Measurements from ENCODE around the gene UGT2A2. TPM values are rescaled to one million over a fixed set of nuclear protein-coding genes. Genes with fewer than 3 reads are reported as not detected.
A peak's percentile ranks its signal among the peaks of the same experiment; 100 is the strongest.
"Not testable (repeated sequence)": the region's sequence is repeated elsewhere in the genome, so short reads cannot be mapped to it uniquely, and the experiment has no call there.

Gene UGT2A2
- not detected in 2 replicates for total RNA-seq

- Mint-ChIP-seq H3K27ac (no peak within 1 kb of the TSS), H3K4me1 (no peaks in the 10 kb centered on the region), H3K4me3 (no peak within 1 kb of the TSS), H3K27me3 (no peaks in the 10 kb centered on the region), H3K36me3 (ENCODE audit: low read depth) (no peaks in the 10 kb centered on the region), H3K9me3 (no peaks in the 10 kb centered on the region)
- intact Hi-C loops (cut with micrococcal nuclease), result no loop called here
- no peak for DNase-seq
Measured at GRCh38 chr4:69639542-69639941, at the start of gene UGT2A2. Gene UGT2A2, minus strand, starts transcription at chr4:69639642. Its CDS starts 2 bp downstream, at chr4:69639640.

GRCh38 chr4:69684804-69685203 is 45.4 kb upstream of the UGT2A2 start:
- no peak for DNase-seq
- Mint-ChIP-seq H3K27me3 (no peaks in the 10 kb centered on the region), H3K9me3 (no peaks in the 10 kb centered on the region), H3K4me3 (no peak overlapping the region), H3K36me3 (ENCODE audit: low read depth) (no peaks in the 10 kb centered on the region), H3K27ac (no peak overlapping the region), H3K4me1 (no peaks in the 10 kb centered on the region)
- intact Hi-C loops (cut with micrococcal nuclease), result no loop called here

GRCh38 chr4:69668680-69669079 is 29.2 kb upstream of the UGT2A2 start:
- intact Hi-C loops (cut with micrococcal nuclease), result no loop called here
- H3K9me3 Mint-ChIP-seq, result no peaks in the 10 kb centered on the region
- no peaks in the 10 kb centered on the region for H3K27me3 Mint-ChIP-seq
- H3K4me3 Mint-ChIP-seq, result no peak overlapping the region
- no peaks in the 10 kb centered on the region for H3K36me3 Mint-ChIP-seq (ENCODE audit: low read depth)
- no peaks in the 10 kb centered on the region for H3K4me1 Mint-ChIP-seq
- no peak overlapping the region for H3K27ac Mint-ChIP-seq
- DNase-seq, result no peak

- DNase-seq; H3K27ac Mint-ChIP-seq; intact Hi-C loops (cut with micrococcal nuclease); H3K36me3 Mint-ChIP-seq (ENCODE audit: low read depth); H3K4me3 Mint-ChIP-seq; H3K27me3 Mint-ChIP-seq; H3K4me1 Mint-ChIP-seq; H3K9me3 Mint-ChIP-seq: not testable (repeated sequence)
Measured at GRCh38 chr4:69664009-69664408, 24.6 kb upstream of the UGT2A2 start.

- H3K36me3 Mint-ChIP-seq (ENCODE audit: low read depth); H3K27ac Mint-ChIP-seq; H3K27me3 Mint-ChIP-seq; intact Hi-C loops (cut with micrococcal nuclease); H3K4me1 Mint-ChIP-seq: not testable (repeated sequence)
- Mint-ChIP-seq H3K9me3 (peaks cover 14% of the 10 kb centered on the region), H3K4me3 (peak overlapping the region; percentile 49)
- DNase-seq, result peak; percentile 78
Measured at GRCh38 chr4:69661130-69661803, 21.8 kb upstream of the UGT2A2 start.

DNA sequence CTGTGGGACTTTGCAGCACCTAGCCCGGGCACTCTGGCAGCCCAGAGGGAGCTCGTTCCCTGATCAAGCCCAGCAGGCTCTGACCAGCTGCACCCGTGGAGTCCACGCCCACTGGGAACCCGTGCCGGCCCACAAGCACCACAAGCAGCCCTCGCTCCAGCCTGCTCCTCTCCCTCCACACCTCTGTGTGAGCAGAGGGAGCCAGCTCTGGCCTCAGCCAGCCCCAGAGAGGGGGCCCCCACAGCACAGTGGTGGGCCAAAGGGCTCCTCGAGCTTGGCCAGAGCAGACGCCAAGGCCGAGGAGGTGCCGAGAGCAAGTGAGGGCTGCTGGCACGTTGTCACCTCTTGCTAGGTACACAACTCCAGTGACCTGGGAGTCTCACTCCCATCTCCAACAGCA is 18.7 kb upstream of the UGT2A2 start:
- no peaks in the 10 kb centered on the region for H3K27me3 Mint-ChIP-seq
- no peak overlapping the region for H3K27ac Mint-ChIP-seq
- H3K9me3 Mint-ChIP-seq, result peaks cover 14% of the 10 kb centered on the region
- intact Hi-C loops (cut with micrococcal nuclease), result no loop called here
- no peak for DNase-seq
- no peak overlapping the region for H3K4me3 Mint-ChIP-seq
- no peaks in the 10 kb centered on the region for H3K36me3 Mint-ChIP-seq (ENCODE audit: low read depth)
- H3K4me1 Mint-ChIP-seq, result peaks cover 2% of the 10 kb centered on the region

GRCh38 chr4:69656653-69657158 is 17.3 kb upstream of the UGT2A2 start:
- H3K27ac Mint-ChIP-seq, result no peak overlapping the region
- intact Hi-C loops (cut with micrococcal nuclease), result no loop called here
- no peak overlapping the region for H3K4me3 Mint-ChIP-seq
- peaks cover 8% of the 10 kb centered on the region for H3K9me3 Mint-ChIP-seq
- DNase-seq, result no peak
- peaks cover 2% of the 10 kb centered on the region for H3K4me1 Mint-ChIP-seq
- H3K27me3 Mint-ChIP-seq, result no peaks in the 10 kb centered on the region
- no peaks in the 10 kb centered on the region for H3K36me3 Mint-ChIP-seq (ENCODE audit: low read depth)

- Mint-ChIP-seq H3K27ac (no peak within 1 kb of the TSS), H3K4me1 (no peaks in the 10 kb centered on the region), H3K36me3 (ENCODE audit: low read depth) (no peaks in the 10 kb centered on the region), H3K4me3 (no peak within 1 kb of the TSS), H3K27me3 (no peaks in the 10 kb centered on the region), H3K9me3 (no peaks in the 10 kb centered on the region)
- intact Hi-C loops (cut with micrococcal nuclease), result no loop called here
- DNase-seq, result no peak
Measured at GRCh38 chr4:69653147-69653546, 13.7 kb upstream of the UGT2A2 start, which contains the start of gene UGT2A1. Gene UGT2A1, minus strand, starts transcription at chr4:69653247. Its CDS starts 5,603 bp downstream, at chr4:69647644.

DNA sequence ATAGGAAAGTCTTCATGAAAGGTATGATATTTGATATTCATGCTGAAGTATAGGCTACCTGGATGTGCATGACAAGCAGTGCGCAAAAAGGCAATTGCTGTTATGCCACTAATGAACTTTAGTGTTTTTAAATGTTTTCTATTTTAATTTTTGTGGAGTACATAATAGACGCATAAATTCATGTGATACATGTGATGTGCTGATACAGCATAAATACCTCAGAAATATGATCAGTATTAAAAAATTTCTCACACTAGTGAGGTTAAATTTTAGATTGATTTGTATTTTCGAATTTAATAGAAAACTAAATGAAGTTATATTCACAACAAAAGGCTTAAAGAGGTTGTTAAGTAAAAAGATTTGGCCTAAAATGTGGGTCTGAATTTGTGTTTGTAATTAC is 11.4 kb upstream of the UGT2A2 start:
- no peaks in the 10 kb centered on the region for H3K9me3 Mint-ChIP-seq
- no peaks in the 10 kb centered on the region for H3K27me3 Mint-ChIP-seq
- H3K4me1 Mint-ChIP-seq, result no peaks in the 10 kb centered on the region
- DNase-seq, result no peak
- no peaks in the 10 kb centered on the region for H3K36me3 Mint-ChIP-seq (ENCODE audit: low read depth)
- no peak overlapping the region for H3K4me3 Mint-ChIP-seq
- intact Hi-C loops (cut with micrococcal nuclease), result no loop called here
- no peak overlapping the region for H3K27ac Mint-ChIP-seq

DNA sequence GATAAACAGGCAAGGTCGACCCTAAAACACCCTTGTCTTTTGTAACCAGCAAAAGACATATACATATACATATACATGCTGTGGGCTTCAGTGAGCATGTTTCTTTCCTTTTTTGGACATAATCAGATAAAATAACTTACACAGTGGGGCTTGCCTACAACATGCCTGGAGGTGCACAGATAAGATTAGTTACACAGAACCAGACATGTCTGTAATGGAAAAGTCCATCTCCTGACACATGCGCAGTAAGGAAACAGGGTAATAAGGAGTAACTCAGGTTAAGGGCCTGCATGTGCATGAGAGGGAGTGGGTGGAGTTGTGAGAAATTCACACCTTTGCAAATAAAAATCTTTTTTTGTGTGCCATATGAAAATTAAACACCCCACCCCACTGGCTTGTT is 10.2 kb upstream of the UGT2A2 start:
- no peak for DNase-seq
- Mint-ChIP-seq H3K4me3 (no peak overlapping the region), H3K27ac (no peak overlapping the region), H3K36me3 (ENCODE audit: low read depth) (no peaks in the 10 kb centered on the region), H3K4me1 (no peaks in the 10 kb centered on the region), H3K27me3 (no peaks in the 10 kb centered on the region), H3K9me3 (no peaks in the 10 kb centered on the region)
- intact Hi-C loops (cut with micrococcal nuclease), result no loop called here

GRCh38 chr4:69649207-69649606 is 9.8 kb upstream of the UGT2A2 start:
- intact Hi-C loops (cut with micrococcal nuclease), result no loop called here
- Mint-ChIP-seq H3K4me3 (no peak overlapping the region), H3K27ac (no peak overlapping the region), H3K4me1 (no peaks in the 10 kb centered on the region), H3K9me3 (no peaks in the 10 kb centered on the region), H3K36me3 (ENCODE audit: low read depth) (no peaks in the 10 kb centered on the region), H3K27me3 (no peaks in the 10 kb centered on the region)
- DNase-seq, result no peak

DNA sequence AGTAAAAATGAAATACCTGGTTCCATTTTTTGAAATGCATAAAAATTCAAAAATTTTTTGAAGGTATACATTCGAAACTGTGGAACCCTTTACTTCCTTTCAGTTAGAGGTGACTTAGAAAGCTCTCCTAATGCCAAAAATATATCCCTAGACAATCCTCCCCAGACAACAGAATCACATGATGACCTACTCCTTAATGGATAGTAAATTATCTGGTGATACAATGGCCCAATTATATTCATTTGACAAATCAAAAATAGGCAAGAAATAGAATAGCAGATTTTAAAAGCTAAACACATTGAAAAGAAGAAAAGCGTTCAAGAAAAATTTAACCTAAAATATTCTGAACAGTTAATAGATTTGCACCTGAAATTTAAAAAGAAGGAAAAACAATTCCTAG is 3.5 kb upstream of the UGT2A2 start:
- H3K36me3 Mint-ChIP-seq (ENCODE audit: low read depth), result no peaks in the 10 kb centered on the region
- H3K4me3 Mint-ChIP-seq, result no peak overlapping the region
- no peaks in the 10 kb centered on the region for H3K9me3 Mint-ChIP-seq
- H3K27me3 Mint-ChIP-seq, result no peaks in the 10 kb centered on the region
- no peaks in the 10 kb centered on the region for H3K4me1 Mint-ChIP-seq
- intact Hi-C loops (cut with micrococcal nuclease), result no loop called here
- no peak for DNase-seq
- H3K27ac Mint-ChIP-seq, result no peak overlapping the region

DNA sequence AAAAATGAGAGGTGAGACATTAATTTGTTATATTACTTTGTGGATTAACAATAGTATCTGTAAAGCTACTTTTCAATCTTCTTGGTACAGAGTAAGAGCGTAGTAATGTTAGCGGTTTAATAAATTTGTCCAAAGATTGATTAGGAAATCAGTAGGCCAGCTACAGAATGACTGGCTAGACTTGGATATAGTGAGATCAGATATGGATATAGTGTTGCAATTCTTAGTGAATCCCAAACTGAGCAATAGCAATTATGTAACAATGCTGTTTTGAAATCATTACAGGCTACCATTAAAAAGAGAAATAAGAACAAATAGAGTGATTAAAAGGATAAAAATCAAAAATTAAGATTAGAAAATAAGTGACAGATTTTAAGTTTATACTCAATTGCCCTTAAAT is 847 bp upstream of the UGT2A2 start:
- no peak overlapping the region for H3K4me3 Mint-ChIP-seq
- no peaks in the 10 kb centered on the region for H3K36me3 Mint-ChIP-seq (ENCODE audit: low read depth)
- intact Hi-C loops (cut with micrococcal nuclease), result no loop called here
- no peaks in the 10 kb centered on the region for H3K27me3 Mint-ChIP-seq
- H3K27ac Mint-ChIP-seq, result no peak overlapping the region
- no peak for DNase-seq
- H3K9me3 Mint-ChIP-seq, result no peaks in the 10 kb centered on the region
- no peaks in the 10 kb centered on the region for H3K4me1 Mint-ChIP-seq

- Mint-ChIP-seq H3K27ac (no peak overlapping the region), H3K4me1 (no peaks in the 10 kb centered on the region), H3K9me3 (no peaks in the 10 kb centered on the region), H3K27me3 (no peaks in the 10 kb centered on the region), H3K4me3 (no peak overlapping the region), H3K36me3 (ENCODE audit: low read depth) (no peaks in the 10 kb centered on the region)
- intact Hi-C loops (cut with micrococcal nuclease), result no loop called here
- no peak for DNase-seq
Measured at GRCh38 chr4:69617083-69617694, 22.3 kb downstream of the UGT2A2 start.

- H3K9me3 Mint-ChIP-seq, result peaks cover under 1% of the 10 kb centered on the region
- H3K4me1 Mint-ChIP-seq, result no peaks in the 10 kb centered on the region
- DNase-seq, result no peak
- H3K27me3 Mint-ChIP-seq, result no peaks in the 10 kb centered on the region
- intact Hi-C loops (cut with micrococcal nuclease), result no loop called here
- H3K36me3 Mint-ChIP-seq (ENCODE audit: low read depth), result no peaks in the 10 kb centered on the region
- no peak overlapping the region for H3K27ac Mint-ChIP-seq
- no peak overlapping the region for H3K4me3 Mint-ChIP-seq
Measured at GRCh38 chr4:69610484-69610883, 29.0 kb downstream of the UGT2A2 start.
